ENCODE measurements around the gene TNS1. TPM values are rescaled to one million over a fixed set of nuclear protein-coding genes. Genes with fewer than 3 reads are reported as not detected.

The TNS1 gene
- total and polyA plus RNA-seq, 2 donors from 2014 or later: 44.8 to 471 TPM

GRCh38 chr2:217938036-217938435, 64.8 kb downstream of the TNS1 start:
- intact Hi-C loops (cut with DNase I): no loop called here
- H3K27me3 ChIP-seq (ENCODE audit: control insufficient read depth, insufficient read depth, low read length): no peaks in the 10 kb centered on the region
- FAIRE-seq: no peak
- H3K4me3 ChIP-seq (ENCODE audit: low read length in 3 of 3): peak overlapping the region in 2 of 3 donors; percentile 47 to 93
- H3K36me3 ChIP-seq (ENCODE audit: control insufficient read depth in 2 of 3, insufficient read depth in 3 of 3, low read length in 3 of 3): peaks cover 0 to 22% (median 0%) of the 10 kb centered on the region in 3 donors
- peak overlapping the region; percentile 87 to 93 for H3K27ac ChIP-seq (ENCODE audit: low read depth in 2 of 2, low read length in 2 of 2)
- H3K9me3 ChIP-seq (ENCODE audit: control insufficient read depth in 2 of 3, insufficient read depth in 1 of 3, low read length in 3 of 3): no peaks in the 10 kb centered on the region
- peak overlapping the region in 2 of 3 donors; percentile 31 to 53 for H3K9ac ChIP-seq (ENCODE audit: low read length in 3 of 3)
- no peak for TF ChIP-seq CTCF (IDR thresholded peaks at IDR 0.05; ENCODE audit: borderline replicate concordance, extremely low read depth, insufficient read depth)
- DNase-seq: peak in 1 of 5 donors; percentile 77
- H3K4me1 ChIP-seq (ENCODE audit: control insufficient read depth in 2 of 3, insufficient read depth in 2 of 3, low read depth in 1 of 3, low read length in 3 of 3): peaks cover 5 to 80% (median 53%) of the 10 kb centered on the region in 3 donors

GRCh38 chr2:217937446-217937845, 65.3 kb downstream of the TNS1 start:
- TF ChIP-seq CTCF (IDR thresholded peaks at IDR 0.05; ENCODE audit: borderline replicate concordance, extremely low read depth, insufficient read depth): no peak
- H3K4me1 ChIP-seq (ENCODE audit: control insufficient read depth in 2 of 3, insufficient read depth in 2 of 3, low read depth in 1 of 3, low read length in 3 of 3): peaks cover 5 to 85% (median 58%) of the 10 kb centered on the region in 3 donors
- FAIRE-seq: no peak
- H3K9ac ChIP-seq (ENCODE audit: low read length in 3 of 3): peak overlapping the region in 1 of 3 donors; percentile 53
- intact Hi-C loops (cut with DNase I): no loop called here
- peaks cover 0 to 25% (median 0%) of the 10 kb centered on the region in 3 donors for H3K36me3 ChIP-seq (ENCODE audit: control insufficient read depth in 2 of 3, insufficient read depth in 3 of 3, low read length in 3 of 3)
- H3K27me3 ChIP-seq (ENCODE audit: control insufficient read depth, insufficient read depth, low read length): no peaks in the 10 kb centered on the region
- H3K27ac ChIP-seq (ENCODE audit: low read depth in 2 of 2, low read length in 2 of 2): peak overlapping the region; percentile 87 to 93
- no peaks in the 10 kb centered on the region for H3K9me3 ChIP-seq (ENCODE audit: control insufficient read depth in 2 of 3, insufficient read depth in 1 of 3, low read length in 3 of 3)
- peak overlapping the region in 1 of 3 donors; percentile 93 for H3K4me3 ChIP-seq (ENCODE audit: low read length in 3 of 3)
- DNase-seq: peak in 2 of 5 donors; percentile 75 to 81

GRCh38 chr2:217936952-217937351, 65.8 kb downstream of the TNS1 start:
- no peak for TF ChIP-seq CTCF (IDR thresholded peaks at IDR 0.05; ENCODE audit: borderline replicate concordance, extremely low read depth, insufficient read depth)
- Histone ChIP-seq H3K4me3 (ENCODE audit: low read length in 3 of 3) (peak overlapping the region in 2 of 3 donors; percentile 45 to 93), H3K27me3 (ENCODE audit: control insufficient read depth, insufficient read depth, low read length) (no peaks in the 10 kb centered on the region), H3K9ac (ENCODE audit: low read length in 3 of 3) (peak overlapping the region in 2 of 3 donors; percentile 53 to 67), H3K27ac (ENCODE audit: low read depth in 2 of 2, low read length in 2 of 2) (peak overlapping the region; percentile 87 to 93), H3K4me1 (ENCODE audit: control insufficient read depth in 2 of 3, insufficient read depth in 2 of 3, low read depth in 1 of 3, low read length in 3 of 3) (peaks cover 5 to 85% (median 63%) of the 10 kb centered on the region in 3 donors), H3K9me3 (ENCODE audit: control insufficient read depth in 2 of 3, insufficient read depth in 1 of 3, low read length in 3 of 3) (no peaks in the 10 kb centered on the region), H3K36me3 (ENCODE audit: control insufficient read depth in 2 of 3, insufficient read depth in 3 of 3, low read length in 3 of 3) (peaks cover 0 to 30% (median 4%) of the 10 kb centered on the region in 3 donors)
- intact Hi-C loops (cut with DNase I): no loop called here
- DNase-seq (peak in 1 of 5 donors; percentile 16), FAIRE-seq (no peak)
